GM18505 (cell line): ENCODE data around the gene SLAMF9.

Experiments
- ATAC-seq: cut with Tn5 transposase; IDR thresholded peaks from one replicate; pipeline ENCODE4 v1.9.1; 2021; ENCODE audit not compliant: unreplicated experiment
- POLR2A ChIP-seq: IDR thresholded peaks from 4 replicates; pipeline ENCODE4 v1.6.1; 2011; ENCODE audit warnings: borderline replicate concordance; ENCODE audit not compliant: insufficient read depth, insufficient read length; ENCODE audit errors: extremely low read depth

Gene SLAMF9

DNA sequence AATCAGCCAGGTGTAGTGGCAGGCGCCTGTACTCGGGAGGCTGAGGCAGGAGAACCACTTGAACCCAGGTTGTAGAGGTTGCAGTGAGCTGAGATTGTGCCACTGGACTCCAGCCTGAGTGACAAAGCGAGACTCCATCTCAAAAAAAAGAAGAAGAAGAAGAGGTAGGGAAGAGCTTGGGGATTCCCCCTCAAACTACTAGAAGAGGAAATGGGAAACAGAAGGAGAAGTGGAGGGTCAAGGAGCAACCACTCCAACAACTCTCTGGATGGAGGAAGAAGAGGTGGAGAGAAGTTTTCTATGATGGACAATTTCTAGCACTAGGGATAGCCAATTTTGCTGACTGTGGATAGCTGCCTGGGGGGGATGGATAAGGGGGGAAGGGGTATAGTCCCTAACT is 14.9 kb upstream of the SLAMF9 start:
- no peak for TF ChIP-seq POLR2A
- no peak for ATAC-seq

DNA sequence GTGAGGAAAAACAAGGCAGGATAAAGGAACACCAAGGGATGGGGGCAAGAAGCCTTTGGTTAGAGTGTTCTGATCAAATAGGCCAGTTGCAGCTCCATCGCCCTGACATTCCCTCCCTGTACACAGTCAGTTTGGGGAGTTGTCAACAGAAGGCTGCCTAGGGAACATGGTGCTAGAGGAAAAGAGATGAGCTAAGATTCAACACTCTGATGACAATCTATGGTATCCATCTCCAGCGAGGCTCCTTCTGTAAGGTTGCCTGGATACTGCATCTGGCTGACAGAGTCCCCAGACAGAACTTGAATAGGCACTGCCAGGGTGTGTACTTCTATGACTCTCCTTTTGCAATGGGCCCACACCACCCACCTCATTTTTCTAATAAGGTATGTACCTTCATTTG is 11.2 kb upstream of the SLAMF9 start:
- ATAC-seq = no peak
- no peak for TF ChIP-seq POLR2A

GRCh38 chr1:159964144-159964543 is 10.1 kb upstream of the SLAMF9 start:
- ATAC-seq = no peak
- no peak for TF ChIP-seq POLR2A

DNA sequence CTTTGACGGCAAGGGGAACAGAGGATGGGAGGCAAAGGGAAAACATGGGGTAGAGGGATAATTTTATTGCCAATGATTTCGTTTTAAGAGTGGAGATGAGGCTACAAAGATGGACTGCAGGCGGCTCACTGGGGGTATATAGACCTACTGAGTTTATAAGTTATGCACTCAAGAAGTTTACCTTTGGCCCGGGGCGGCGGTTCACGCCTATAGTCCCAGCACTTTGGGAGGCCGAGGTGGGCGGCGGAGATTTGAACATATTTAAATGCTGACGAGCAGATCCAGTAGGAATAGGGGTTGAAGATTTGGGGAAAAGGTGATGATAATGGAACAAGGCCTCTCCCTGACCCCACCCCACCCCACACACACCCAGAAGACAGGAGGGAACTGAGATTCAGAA is 8.1 kb upstream of the SLAMF9 start:
- no peak for ATAC-seq

GRCh38 chr1:159961636-159962035 is 7.6 kb upstream of the SLAMF9 start:
- ATAC-seq = no peak
- TF ChIP-seq POLR2A = no peak

More for the DNA sequence above, 8.1 kb upstream of the SLAMF9 start:
- no peak for TF ChIP-seq POLR2A

DNA sequence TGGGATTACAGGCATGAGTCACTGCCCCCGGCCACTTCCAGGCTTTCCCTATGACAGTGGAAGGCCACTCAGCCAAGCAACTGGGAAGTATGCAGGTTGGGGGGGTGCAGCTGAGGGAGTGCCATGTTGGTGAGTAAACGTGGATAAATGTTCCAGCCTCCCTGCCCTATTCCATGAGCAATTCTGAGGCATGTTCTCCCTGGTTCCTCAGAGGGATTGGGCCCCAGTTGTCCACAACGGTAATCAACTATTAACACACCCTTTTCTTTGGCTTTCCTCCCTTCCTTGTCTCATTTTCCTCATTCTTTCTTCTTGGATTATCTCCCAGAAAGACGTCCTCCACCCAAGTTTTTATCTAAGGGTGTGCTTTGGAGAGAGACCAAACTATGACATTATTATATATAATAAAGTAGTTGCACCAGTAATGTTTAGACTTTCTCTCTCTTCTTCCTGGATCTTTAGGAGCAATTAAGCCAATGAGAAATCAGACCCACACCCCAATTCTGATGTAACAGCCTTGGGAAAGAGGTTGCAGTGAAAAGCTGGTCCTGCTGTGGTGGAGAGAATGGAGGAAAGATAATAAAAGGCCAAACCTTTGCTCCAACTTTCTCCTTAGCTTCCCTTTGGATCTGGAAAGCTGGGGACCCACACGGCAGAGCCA is 6.8 kb upstream of the SLAMF9 start:
- ATAC-seq = no peak
- TF ChIP-seq POLR2A = no peak

DNA sequence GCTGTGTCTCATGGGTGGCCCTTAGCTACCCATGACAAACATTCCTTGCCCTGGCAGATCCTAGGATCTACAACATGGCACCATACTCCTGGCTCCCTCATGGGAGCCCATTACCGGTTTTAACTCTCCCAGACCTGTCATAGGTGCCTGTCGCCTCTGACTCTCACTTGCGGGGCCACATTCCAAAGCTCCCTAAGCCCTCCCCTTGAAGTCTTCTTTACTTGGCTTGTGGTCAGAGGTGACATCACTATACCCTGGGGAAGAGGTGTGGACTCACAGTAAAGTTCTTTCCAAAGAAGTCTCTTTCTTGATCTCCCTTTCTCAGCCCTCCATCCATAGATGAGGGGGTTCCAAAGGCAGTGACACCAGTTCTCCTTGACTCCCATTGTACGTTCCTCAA is 5.4 kb upstream of the SLAMF9 start:
- TF ChIP-seq POLR2A = no peak
- ATAC-seq = no peak

DNA sequence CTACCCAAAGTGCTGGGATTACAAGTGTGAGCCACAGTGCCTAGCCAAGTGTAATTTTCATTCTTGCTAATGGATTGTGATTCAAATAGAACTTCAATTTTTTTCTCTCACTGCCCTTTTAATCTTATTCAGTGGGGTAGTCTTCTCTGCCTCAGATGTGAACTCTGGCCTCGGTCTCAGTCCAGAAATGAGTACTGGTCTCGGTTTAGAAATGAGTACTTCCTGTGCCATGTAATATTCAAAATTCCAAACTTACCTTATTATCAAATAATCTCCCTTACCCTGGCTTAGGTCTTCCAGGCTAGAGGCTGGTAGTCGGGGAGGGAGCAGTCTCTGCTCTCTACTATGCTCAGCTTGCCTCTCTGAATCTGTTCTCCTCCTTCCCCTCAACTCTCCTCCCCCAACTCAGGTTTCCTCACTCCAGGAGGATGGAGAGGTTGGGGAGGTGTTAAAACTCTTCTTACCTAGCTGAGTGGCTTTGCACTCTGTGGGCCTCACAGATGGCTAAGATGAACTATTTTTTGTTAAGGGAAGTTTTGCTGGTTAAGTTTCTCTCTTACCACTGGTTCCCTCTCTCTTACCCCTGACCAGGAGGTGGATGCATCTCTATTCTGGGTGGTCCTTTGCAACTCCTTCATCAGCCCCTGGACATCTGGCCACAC is 4.8 kb upstream of the SLAMF9 start:
- TF ChIP-seq POLR2A = no peak
- ATAC-seq = no peak

- no peak for ATAC-seq
- no peak for TF ChIP-seq POLR2A
These were observed 3.8 kb upstream of the SLAMF9 start for GRCh38 chr1:159957824-159958268.

DNA sequence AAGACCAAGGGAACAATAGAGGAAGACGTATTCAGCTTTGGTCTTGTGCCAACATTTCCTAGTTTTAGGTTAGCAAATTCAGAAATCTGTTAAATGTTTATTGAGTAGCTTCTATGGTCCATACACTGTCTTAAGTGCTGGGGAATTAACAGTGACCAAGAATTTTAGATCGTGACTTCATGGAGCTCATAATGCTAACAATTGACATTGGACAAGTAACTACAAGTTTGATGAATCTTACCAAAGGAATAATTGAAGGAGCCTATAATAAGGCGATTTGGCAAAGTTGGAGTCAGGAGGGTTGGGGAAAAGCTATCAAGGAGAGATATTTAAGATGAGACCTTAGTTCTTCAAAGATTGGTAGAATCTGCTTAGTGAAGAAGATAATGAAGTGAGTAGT is 1.4 kb upstream of the SLAMF9 start:
- ATAC-seq = no peak
- no peak for TF ChIP-seq POLR2A

DNA sequence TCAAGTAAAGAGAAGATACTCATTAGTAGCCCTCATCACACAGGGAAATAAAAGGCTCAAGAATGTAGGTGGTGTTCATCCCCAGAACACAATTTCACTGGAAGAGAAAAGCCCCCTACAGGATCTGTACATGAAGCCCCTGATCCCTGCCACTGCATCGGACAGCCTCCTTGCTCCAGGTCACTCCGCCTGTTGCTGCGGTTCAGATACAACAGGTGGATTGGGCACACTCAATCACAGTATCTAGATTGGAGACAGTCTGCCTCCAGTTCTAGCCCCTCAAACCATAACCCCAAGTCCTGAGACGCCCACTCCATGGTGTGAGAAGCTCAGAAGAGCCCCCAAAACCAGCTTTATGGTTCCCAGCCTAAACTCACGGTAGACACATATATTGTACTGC is 1.1 kb downstream of the SLAMF9 start:
- no peak for TF ChIP-seq POLR2A

DNA sequence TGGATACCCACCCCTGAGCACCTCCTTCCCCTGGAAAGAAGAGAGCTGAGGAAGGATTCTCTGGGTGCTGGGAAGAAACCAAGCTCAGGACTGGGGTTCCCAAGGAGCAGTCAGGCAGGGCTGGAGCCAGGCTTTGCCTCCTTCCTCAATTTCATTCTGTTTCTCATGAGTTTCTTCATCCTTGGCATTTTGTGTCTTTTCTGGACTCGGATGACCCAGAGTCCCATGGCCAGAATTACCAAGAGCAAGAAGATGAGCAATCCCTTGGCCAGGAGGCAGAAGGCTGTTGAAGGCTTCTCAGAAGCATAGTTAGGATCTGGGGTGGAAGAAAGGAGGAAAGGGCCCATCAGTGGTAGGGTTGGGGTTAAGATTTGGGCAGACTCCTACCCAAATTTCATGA is 2.5 kb downstream of the SLAMF9 start:
- ATAC-seq = no peak
- TF ChIP-seq POLR2A = no peak

More for the DNA sequence above, 1.1 kb downstream of the SLAMF9 start:
- ATAC-seq = no peak

GRCh38 chr1:159951016-159951415 is 3.0 kb downstream of the SLAMF9 start:
- ATAC-seq = no peak
- TF ChIP-seq POLR2A = no peak

- no peak for TF ChIP-seq POLR2A
- no peak for ATAC-seq
These were observed 4.1 kb downstream of the SLAMF9 start for GRCh38 chr1:159949981-159950381.

DNA sequence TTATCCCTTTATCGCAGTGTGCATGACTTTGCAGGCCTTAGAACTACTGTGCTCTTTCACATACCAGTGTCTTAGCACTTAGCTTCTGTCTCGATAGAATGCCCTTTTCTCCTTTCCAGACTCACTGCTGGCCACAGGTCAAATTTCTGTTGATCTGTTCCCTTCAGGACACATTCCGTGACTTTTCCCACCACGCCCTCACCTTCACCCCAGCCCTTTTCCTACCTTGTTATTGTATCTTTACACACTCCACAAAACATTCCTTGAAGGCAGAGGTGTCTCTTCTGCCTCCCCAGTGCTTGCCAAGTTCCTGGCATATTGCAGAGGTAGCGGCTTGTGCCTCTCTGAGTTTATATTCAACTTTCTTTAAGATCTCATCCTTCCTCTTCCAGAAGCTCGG is 4.9 kb downstream of the SLAMF9 start:
- TF ChIP-seq POLR2A = no peak
- ATAC-seq = no peak

DNA sequence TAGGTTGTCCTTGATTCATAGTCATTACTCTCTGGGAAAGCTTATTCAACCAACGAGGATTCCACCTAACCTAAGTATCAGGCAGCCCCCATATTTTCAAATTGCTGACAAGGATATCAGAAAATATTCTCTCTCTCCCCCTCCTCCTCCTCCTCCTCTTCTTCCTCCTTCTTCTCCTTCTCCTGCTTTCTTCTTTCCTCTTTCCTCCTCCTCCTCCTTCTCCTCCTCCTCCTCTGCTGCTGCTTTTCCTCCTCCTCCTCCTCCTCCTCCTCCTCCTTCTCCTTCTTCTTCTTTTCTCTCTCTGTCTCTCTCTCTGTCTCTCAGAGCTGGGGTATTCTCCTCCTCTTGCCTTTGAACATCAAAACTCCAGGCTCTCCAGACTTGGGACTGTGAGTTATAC is 6.1 kb downstream of the SLAMF9 start:
- no peak for ATAC-seq
- TF ChIP-seq POLR2A = no peak
